Left renal pelvis (tissue), 4 donors: ENCODE results near the gene SLC38A7. TPM values are rescaled to one million over a fixed set of nuclear protein-coding genes. Genes with fewer than 3 reads are reported as not detected.
"Not testable (repeated sequence)": the region's sequence is repeated elsewhere in the genome, so short reads cannot be mapped to it uniquely, and the experiment has no call there.

ENCODE experiments used
- DNase-seq, 4 donors: peaks; one replicate each; pipeline ENCODE4 v3.0.0-alpha.2; 2013; ENCODE audit warnings: low read depth in 4 of 4, low spot score in 3 of 4
- polyA plus RNA-seq, 4 donors: library from polyadenylated mRNA; unstranded; fragments of 120-200 nt; gene quantifications; one replicate each; pipeline ENCODE4 v1.2.1, GENCODE V29; 2013; ENCODE audit not compliant: insufficient read length in 4 of 4

SLC38A7 gene
- polyA plus RNA-seq, 4 donors, result 11.6 to 20.9 (median 14.4) TPM

GRCh38 chr16:58678716-58679115 lies 5.9 kb downstream of the SLC38A7 start:
- DNase-seq, result no peak

- DNase-seq, result no peak
Observed at GRCh38 chr16:58678269-58678668, 6.3 kb downstream of the SLC38A7 start.

- no peak for DNase-seq
Observed at GRCh38 chr16:58670946-58671583, 13.5 kb downstream of the SLC38A7 start.

GRCh38 chr16:58670177-58670576 lies 14.4 kb downstream of the SLC38A7 start:
- no peak for DNase-seq

- no peak for DNase-seq
Observed at GRCh38 chr16:58665200-58665599, 19.4 kb downstream of the SLC38A7 start.

GRCh38 chr16:58661199-58661830 lies 23.3 kb downstream of the SLC38A7 start:
- peak; percentile 29 to 53 (median 42) for DNase-seq

GRCh38 chr16:58659911-58660310 lies 24.7 kb downstream of the SLC38A7 start:
- DNase-seq, result not testable (repeated sequence)

- no peak for DNase-seq
Observed at GRCh38 chr16:58658796-58659211, 25.8 kb downstream of the SLC38A7 start.

GRCh38 chr16:58656899-58657298 lies 27.7 kb downstream of the SLC38A7 start:
- no peak for DNase-seq

GRCh38 chr16:58655215-58655596 lies 29.4 kb downstream of the SLC38A7 start:
- no peak for DNase-seq

GRCh38 chr16:58654560-58655214 lies 29.9 kb downstream of the SLC38A7 start:
- DNase-seq, result no peak

- DNase-seq, result no peak
Observed at GRCh38 chr16:58652741-58653140, 31.8 kb downstream of the SLC38A7 start.

GRCh38 chr16:58651965-58652348 lies 32.6 kb downstream of the SLC38A7 start:
- no peak for DNase-seq

GRCh38 chr16:58649707-58650106 lies 34.9 kb downstream of the SLC38A7 start:
- no peak for DNase-seq

GRCh38 chr16:58647107-58647506 lies 37.5 kb downstream of the SLC38A7 start:
- no peak for DNase-seq

GRCh38 chr16:58644765-58645487 lies 39.6 kb downstream of the SLC38A7 start:
- DNase-seq, result no peak

- no peak for DNase-seq
Observed at GRCh38 chr16:58644108-58644507, 40.5 kb downstream of the SLC38A7 start.

- no peak for DNase-seq
Observed at GRCh38 chr16:58640949-58641348, 43.6 kb downstream of the SLC38A7 start.

- DNase-seq, result no peak
Observed at GRCh38 chr16:58639836-58640235, 44.7 kb downstream of the SLC38A7 start.

- DNase-seq, result no peak
Observed at GRCh38 chr16:58639230-58639629, 45.3 kb downstream of the SLC38A7 start.
